Loucy (cell line): ENCODE results near the gene CROCC.

Experiments used
- H2AFZ ChIP-seq: fragments of 200-600 bp; sonication (generic); 2 replicates; pipeline ENCODE4 v1.6.0; 2016; ENCODE audit warnings: antibody characterized with exemption, mild to moderate bottlenecking, low read length, moderate library complexity
- H3F3A ChIP-seq: fragments of 200-600 bp; 2 replicates; pipeline ENCODE4 v1.6.0; 2016; ENCODE audit warnings: antibody characterized with exemption, low read depth, mild to moderate bottlenecking
- H3K27me3 ChIP-seq: fragments of 200-600 bp; sonication (generic); 2 replicates; pipeline ENCODE4 v1.6.1; 2014; ENCODE audit warnings: low read length, mild to moderate bottlenecking; ENCODE audit not compliant: insufficient read depth, poor library complexity, severe bottlenecking
- H3K36me3 ChIP-seq: fragments of 200-600 bp; sonication (generic); 2 replicates; pipeline ENCODE4 v1.6.1; 2016; ENCODE audit warnings: low read length; ENCODE audit not compliant: insufficient read depth
- H3K4me1 ChIP-seq: fragments of 200-600 bp; sonication (generic); 2 replicates; pipeline ENCODE4 v1.5.1; 2014; ENCODE audit warnings: low read length, mild to moderate bottlenecking; ENCODE audit not compliant: insufficient read depth, poor library complexity, severe bottlenecking
- H3K4me2 ChIP-seq: fragments of 200-600 bp; sonication (generic); 2 replicates; pipeline ENCODE4 v1.6.0; 2014; ENCODE audit warnings: antibody characterized with exemption, low read length, low read depth, mild to moderate bottlenecking; ENCODE audit not compliant: poor library complexity, severe bottlenecking
- H3K4me3 ChIP-seq: fragments of 200-600 bp; sonication (generic); 2 replicates; pipeline ENCODE4 v1.5.1; 2014; ENCODE audit warnings: low read length, mild to moderate bottlenecking, mixed read lengths; ENCODE audit not compliant: poor library complexity, severe bottlenecking
- H3K79me2 ChIP-seq: fragments of 200-600 bp; sonication (generic); 2 replicates; pipeline ENCODE4 v1.6.1; 2014; ENCODE audit warnings: low read length; ENCODE audit not compliant: insufficient read depth
- H3K9ac ChIP-seq: fragments of 200-600 bp; sonication (generic); 2 replicates; pipeline ENCODE4 v1.6.0; 2014; ENCODE audit warnings: mild to moderate bottlenecking, low read depth, low read length, moderate library complexity; ENCODE audit not compliant: poor library complexity, severe bottlenecking
- H3K9me2 ChIP-seq: fragments of 200-600 bp; sonication (generic); replicated peaks from 2 replicates; pipeline ENCODE4 v1.6.1; 2016; ENCODE audit warnings: low read depth, low read length, mixed read lengths
- H3K9me3 ChIP-seq: fragments of 200-600 bp; sonication (generic); 2 replicates; pipeline ENCODE4 v1.6.1; 2014; ENCODE audit warnings: mild to moderate bottlenecking, antibody characterized with exemption, low read length, low read depth; ENCODE audit not compliant: insufficient read depth
- H4K20me1 ChIP-seq: fragments of 200-600 bp; sonication (generic); 2 replicates; pipeline ENCODE4 v1.6.0; 2014; ENCODE audit warnings: antibody characterized with exemption, low read length, mild to moderate bottlenecking; ENCODE audit not compliant: insufficient read depth, poor library complexity, severe bottlenecking
- EZH2phosphoT487 ChIP-seq: fragments of 200-600 bp; IDR thresholded peaks from 2 replicates; pipeline ENCODE4 v1.6.1; 2018; ENCODE audit warnings: antibody characterized with exemption, mild to moderate bottlenecking, moderate library complexity, borderline replicate concordance
- TF ChIP-seq, protein P1 (sequence below): fragments of 200-600 bp; sonication (generic); conservative IDR thresholded peaks from 2 replicates; pipeline ENCODE4 v1.5.1; 2014; ENCODE audit warnings: mild to moderate bottlenecking, antibody characterized with exemption, low read length

The CROCC gene

DNA sequence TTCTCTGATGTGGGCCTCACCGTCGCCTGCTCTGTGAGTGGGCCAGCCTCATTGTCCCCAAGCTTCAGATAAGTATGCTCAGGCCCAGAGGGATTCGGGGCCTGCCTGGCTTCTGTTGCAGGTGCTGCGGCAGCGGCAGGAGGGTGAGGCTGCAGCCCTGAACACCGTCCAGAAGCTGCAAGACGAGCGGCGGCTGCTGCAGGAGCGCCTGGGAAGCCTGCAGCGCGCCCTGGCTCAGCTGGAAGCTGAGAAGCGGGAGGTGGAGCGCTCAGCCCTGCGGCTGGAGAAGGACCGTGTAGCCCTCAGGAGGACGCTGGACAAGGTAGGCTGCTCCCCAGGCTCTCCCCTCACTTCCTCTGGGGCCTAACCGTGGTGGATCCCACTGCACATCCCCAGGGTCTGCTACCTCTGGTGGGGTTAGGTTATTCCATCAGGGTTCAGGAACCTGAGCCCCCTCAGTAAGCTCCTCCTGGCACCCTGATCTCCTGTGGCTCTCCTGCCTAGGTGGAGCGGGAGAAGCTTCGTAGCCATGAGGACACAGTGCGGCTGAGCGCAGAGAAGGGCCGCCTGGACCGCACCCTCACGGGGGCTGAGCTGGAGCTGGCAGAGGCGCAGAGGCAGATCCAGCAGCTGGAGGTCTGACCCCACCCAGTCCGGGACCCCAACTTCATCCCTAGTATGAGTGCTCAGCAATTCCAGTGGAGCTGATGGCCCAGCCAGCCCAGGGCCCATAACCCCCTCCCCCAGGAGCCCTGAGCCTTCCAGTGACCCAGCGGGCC, 48.6 kb downstream of the CROCC start:
- Histone ChIP-seq H2AFZ (no peak overlapping the region), H3K9me3 (no peaks in the 10 kb centered on the region), H3K4me1 (no peaks in the 10 kb centered on the region), H3K9ac (no peak overlapping the region), H3K4me2 (no peak overlapping the region), H3K36me3 (no peaks in the 10 kb centered on the region), H3K4me3 (no peak overlapping the region), H3K9me2 (no peaks in the 10 kb centered on the region), H3K79me2 (no peaks in the 10 kb centered on the region), H3F3A (no peaks in the 10 kb centered on the region), H4K20me1 (no peaks in the 10 kb centered on the region), H3K27me3 (no peaks in the 10 kb centered on the region)
- no peak for TF ChIP-seq EZH2phosphoT487
- TF ChIP-seq, protein P1, sequence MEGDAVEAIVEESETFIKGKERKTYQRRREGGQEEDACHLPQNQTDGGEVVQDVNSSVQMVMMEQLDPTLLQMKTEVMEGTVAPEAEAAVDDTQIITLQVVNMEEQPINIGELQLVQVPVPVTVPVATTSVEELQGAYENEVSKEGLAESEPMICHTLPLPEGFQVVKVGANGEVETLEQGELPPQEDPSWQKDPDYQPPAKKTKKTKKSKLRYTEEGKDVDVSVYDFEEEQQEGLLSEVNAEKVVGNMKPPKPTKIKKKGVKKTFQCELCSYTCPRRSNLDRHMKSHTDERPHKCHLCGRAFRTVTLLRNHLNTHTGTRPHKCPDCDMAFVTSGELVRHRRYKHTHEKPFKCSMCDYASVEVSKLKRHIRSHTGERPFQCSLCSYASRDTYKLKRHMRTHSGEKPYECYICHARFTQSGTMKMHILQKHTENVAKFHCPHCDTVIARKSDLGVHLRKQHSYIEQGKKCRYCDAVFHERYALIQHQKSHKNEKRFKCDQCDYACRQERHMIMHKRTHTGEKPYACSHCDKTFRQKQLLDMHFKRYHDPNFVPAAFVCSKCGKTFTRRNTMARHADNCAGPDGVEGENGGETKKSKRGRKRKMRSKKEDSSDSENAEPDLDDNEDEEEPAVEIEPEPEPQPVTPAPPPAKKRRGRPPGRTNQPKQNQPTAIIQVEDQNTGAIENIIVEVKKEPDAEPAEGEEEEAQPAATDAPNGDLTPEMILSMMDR, result no peak

- H3K79me2 ChIP-seq, result no peaks in the 10 kb centered on the region
- H3K9ac ChIP-seq, result no peak overlapping the region
- no peak overlapping the region for H2AFZ ChIP-seq
- no peak for TF ChIP-seq EZH2phosphoT487
- TF ChIP-seq, protein P1, result no peak
- no peaks in the 10 kb centered on the region for H3K27me3 ChIP-seq
- no peaks in the 10 kb centered on the region for H3F3A ChIP-seq
- H3K4me2 ChIP-seq, result no peak overlapping the region
- H3K9me2 ChIP-seq, result no peaks in the 10 kb centered on the region
- no peak overlapping the region for H3K4me3 ChIP-seq
- H4K20me1 ChIP-seq, result no peaks in the 10 kb centered on the region
- no peaks in the 10 kb centered on the region for H3K4me1 ChIP-seq
- H3K9me3 ChIP-seq, result no peaks in the 10 kb centered on the region
- no peaks in the 10 kb centered on the region for H3K36me3 ChIP-seq
These were observed 49.8 kb downstream of the CROCC start for GRCh38 chr1:16971341-16972188.

- Histone ChIP-seq H3F3A (no peaks in the 10 kb centered on the region), H3K4me3 (no peak overlapping the region), H3K4me1 (no peaks in the 10 kb centered on the region), H3K9me3 (no peaks in the 10 kb centered on the region), H3K9me2 (no peaks in the 10 kb centered on the region), H3K27me3 (no peaks in the 10 kb centered on the region), H3K9ac (no peak overlapping the region), H4K20me1 (no peaks in the 10 kb centered on the region), H3K79me2 (no peaks in the 10 kb centered on the region), H2AFZ (no peak overlapping the region), H3K36me3 (no peaks in the 10 kb centered on the region), H3K4me2 (no peak overlapping the region)
- no peak for TF ChIP-seq EZH2phosphoT487
- TF ChIP-seq, protein P1, result no peak
These were observed 50.6 kb downstream of the CROCC start for GRCh38 chr1:16972189-16972895.
